ENCODE data around the gene FAM184B.

GRCh38 chr4:17670423-17670822 is 111.0 kb downstream of the FAM184B start:
- TF ChIP-seq CTCF (IDR thresholded peaks at IDR 0.05) (no peak), NFE2L2 (conservative IDR thresholded peaks at IDR 0.05; ENCODE audit: low read length) (no peak), POLR2A (IDR thresholded peaks at IDR 0.05; ENCODE audit: low read length) (no peak), HDAC2 (IDR thresholded peaks at IDR 0.05) (no peak)
